GM21390 (cell line): ENCODE results near the gene UCP1.
A peak's percentile ranks its signal among the peaks of the same experiment; 100 is the strongest.
"Not testable (repeated sequence)": the region's sequence is repeated elsewhere in the genome, so short reads cannot be mapped to it uniquely, and the experiment has no call there.

ENCODE experiments used
- ATAC-seq: cut with Tn5 transposase; IDR thresholded peaks from one replicate; pipeline ENCODE4 v1.9.1; 2021; ENCODE audit not compliant: unreplicated experiment

The UCP1 gene

DNA sequence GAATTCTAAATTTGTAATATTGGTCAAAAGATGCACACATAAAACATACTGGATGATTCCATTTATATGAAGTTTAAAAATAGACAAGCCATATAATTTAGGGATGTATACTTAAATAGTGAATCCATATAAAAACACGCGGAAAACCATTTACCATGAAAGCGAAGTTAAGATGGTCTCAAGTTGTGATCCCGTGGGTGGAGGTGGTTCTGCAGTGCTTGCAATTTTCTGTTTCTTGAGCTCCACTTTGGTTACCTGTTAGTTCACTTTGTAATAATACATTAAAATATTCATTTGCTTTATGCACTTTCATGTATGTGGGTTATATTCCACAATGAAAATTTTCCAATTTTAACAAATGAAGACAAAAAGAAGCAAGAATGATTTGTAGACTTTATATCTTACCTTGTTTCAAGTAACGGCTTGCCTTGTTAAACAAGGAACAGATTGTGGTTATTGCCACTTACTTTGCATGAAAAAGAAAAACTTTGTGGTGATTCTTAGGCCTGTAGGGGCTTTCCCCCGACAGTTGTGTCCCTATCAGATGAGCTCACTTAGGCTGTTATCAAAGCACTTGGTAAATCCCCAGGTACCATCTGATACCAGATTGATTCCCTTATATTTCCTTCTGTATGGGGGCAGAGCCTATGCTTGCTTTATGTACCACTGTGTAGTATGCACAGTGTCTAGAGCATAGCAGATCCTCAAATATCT, 12.2 kb downstream of the UCP1 start:
- peak; percentile 100 for ATAC-seq

DNA sequence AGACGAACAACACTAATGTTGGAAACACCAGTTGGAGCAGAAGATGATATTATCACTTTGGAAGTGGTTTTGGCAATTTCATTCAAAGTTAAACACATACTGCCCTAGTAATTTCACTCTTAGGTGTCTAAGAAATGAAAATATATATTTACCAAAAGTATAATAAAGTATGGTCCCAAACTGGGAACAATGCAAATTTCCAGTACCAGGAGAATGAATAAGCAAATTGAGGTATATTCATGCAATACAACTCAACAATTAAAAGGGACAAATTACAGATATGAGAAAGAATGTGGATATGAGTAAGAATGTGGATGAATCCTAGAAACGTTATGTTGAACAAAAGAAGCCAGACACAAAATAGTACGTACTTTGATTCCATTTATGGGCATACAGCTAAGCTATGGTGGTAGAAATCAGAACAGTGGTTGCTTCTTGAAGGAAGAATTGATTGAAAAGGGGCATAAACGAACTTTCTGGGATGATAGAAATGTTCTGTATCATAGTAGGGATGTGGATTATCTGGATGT, 34.7 kb downstream of the UCP1 start:
- ATAC-seq: no peak

GRCh38 chr4:140529434-140529833, 39.3 kb downstream of the UCP1 start:
- no peak for ATAC-seq

- peak; percentile 100 for ATAC-seq
These were observed 44.7 kb downstream of the UCP1 start, which contains the start of gene ELMOD2 for GRCh38 chr4:140523857-140524742. TSS of gene ELMOD2 (plus strand) at chr4:140524168. CDS start at chr4:140525429, 1,261 bp downstream.

DNA sequence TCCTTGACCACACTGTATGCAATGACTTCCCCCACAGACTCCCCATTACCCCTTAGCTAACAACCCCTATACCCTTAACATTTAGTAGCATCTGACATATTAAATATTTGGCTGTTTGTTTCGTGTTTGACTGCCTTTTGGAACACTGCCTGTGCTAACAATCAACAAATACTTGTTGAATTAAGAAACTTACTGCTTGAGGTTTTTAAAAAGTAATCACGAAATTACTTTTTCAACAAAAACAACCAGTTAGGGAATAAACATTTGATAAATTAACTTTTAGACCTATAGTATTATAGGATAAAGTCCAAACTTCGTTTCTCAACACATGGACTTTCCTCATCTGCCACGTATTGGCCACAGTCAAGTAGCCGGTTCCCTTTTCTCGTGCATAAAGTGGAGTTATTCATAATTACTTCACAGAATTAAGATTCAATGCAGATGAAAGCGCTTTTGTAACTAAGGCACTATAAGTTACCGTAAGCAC, 45.3 kb downstream of the UCP1 start:
- ATAC-seq: peak; percentile 9

- no peak for ATAC-seq
These were observed 53.3 kb downstream of the UCP1 start for GRCh38 chr4:140515423-140515822.

- not testable (repeated sequence) for ATAC-seq
These were observed 55.0 kb downstream of the UCP1 start for GRCh38 chr4:140513765-140514164.
